ENCODE results near the gene ETS2.

Gene ETS2

GRCh38 chr21:38780879-38781278 lies 24.9 kb upstream of the ETS2 start:
- no peak for DNase-seq

DNA sequence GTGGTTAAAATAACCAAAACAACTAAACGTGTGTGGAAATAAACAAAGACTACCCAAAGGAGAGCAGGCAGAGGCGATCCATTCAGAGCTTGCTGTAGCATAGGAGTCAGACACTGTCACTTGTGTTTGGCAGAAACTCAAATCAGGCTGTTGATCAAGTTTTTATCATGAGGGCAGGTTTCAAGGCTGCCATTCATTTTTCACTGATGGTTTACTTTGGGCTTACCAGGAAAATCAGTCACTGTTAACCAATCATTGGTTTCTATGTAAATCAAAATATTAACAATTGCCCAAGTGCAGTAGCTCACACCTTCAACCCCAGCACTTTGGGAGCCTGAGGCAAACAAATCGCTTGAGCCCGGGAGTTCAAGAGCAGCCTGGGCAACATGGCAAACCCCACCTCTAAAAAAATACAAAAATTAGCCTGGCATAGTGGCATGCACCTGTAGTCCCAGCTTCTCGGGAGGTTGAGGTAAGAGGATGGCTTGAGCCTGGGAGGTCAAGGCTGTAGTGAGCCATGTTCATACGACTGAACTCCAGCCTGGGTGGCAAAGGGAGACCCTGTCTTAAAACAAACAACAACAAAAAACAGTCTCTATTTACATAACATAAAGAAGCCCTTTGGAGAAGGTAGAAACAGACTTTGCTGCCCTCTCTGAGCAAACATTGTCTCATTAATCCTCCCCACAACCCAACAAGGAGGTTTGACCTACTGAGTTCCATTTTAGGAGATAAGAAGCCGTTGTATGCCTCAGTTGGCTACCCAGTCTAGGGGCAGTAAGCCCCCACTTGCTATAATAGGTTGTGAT lies 21.1 kb upstream of the ETS2 start:
- no peak for DNase-seq

- DNase-seq, result no peak
These were observed 20.2 kb upstream of the ETS2 start for GRCh38 chr21:38785483-38785882.

GRCh38 chr21:38787016-38787415 lies 18.7 kb upstream of the ETS2 start:
- DNase-seq, result no peak

- DNase-seq, result peak in 1 of 2 experiments; percentile 28
These were observed 18.1 kb upstream of the ETS2 start for GRCh38 chr21:38787461-38788274.

DNA sequence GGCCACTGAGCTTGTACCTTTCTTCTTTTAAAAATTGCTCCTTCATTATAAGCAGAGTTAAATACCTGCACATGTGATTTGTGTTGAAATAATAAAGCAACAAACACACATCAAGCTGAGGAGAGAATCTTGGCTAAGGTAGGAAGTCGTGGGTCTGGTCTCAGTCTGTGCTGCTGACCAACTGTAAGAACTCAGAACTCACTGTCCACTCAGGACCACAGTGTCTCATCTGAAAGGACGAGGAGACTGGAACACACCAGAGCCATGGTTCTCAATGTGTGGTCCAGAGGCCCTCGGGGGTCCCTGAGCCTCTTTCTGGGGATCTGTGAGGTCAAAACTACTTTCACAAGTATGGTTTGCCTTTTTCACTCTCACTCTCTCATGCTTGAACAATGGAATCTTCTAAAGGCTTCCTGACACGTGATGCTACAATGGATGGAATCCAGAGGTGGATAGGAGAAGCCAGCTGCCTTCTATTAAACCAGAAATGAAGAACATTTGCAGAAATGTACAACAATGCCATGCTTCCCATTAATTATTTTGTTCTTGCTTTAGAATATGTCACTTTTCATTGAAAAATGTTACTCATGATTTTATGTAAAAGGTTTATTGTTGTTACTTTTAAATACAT lies 17.3 kb upstream of the ETS2 start:
- no peak for DNase-seq

GRCh38 chr21:38789275-38789674 lies 16.5 kb upstream of the ETS2 start:
- DNase-seq, result no peak

DNA sequence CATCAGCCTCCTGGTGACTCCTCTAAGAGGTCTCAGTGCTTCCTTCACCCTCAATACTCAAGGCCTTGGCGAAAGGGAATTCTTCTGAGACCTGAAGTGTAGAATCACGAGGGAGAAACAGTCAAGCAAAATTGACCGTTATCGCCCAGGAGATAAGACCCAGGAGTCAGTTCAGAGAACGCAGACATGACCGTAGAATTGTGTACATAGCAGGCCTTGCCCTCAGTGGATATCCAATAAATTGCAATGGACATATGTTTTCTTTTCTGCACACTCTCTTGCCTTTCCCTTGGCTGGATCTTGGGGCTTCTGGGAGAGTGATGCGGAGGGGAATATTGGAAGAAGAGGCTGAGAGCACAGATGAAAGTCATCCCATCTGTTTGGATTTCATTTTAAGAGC lies 15.7 kb upstream of the ETS2 start:
- no peak for DNase-seq

DNA sequence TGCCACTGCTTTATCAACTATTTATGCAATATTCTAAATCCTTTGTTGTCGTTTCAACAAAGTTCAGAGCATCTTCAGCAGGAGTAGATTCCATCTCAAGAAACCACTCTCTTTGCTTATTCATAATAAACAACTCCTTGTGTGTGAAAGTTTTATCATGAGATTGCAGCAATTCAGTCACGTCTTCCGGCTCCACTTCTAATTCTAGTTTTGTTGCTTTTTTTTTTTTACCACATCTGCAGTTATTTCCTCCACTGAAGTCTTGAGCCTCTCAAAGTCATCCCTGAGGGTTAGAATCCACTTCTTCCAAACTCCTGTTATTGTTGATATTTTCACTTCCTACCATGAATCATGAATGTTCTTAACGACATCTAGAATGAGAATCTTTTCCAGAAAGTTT lies 14.8 kb upstream of the ETS2 start:
- no peak for DNase-seq

DNA sequence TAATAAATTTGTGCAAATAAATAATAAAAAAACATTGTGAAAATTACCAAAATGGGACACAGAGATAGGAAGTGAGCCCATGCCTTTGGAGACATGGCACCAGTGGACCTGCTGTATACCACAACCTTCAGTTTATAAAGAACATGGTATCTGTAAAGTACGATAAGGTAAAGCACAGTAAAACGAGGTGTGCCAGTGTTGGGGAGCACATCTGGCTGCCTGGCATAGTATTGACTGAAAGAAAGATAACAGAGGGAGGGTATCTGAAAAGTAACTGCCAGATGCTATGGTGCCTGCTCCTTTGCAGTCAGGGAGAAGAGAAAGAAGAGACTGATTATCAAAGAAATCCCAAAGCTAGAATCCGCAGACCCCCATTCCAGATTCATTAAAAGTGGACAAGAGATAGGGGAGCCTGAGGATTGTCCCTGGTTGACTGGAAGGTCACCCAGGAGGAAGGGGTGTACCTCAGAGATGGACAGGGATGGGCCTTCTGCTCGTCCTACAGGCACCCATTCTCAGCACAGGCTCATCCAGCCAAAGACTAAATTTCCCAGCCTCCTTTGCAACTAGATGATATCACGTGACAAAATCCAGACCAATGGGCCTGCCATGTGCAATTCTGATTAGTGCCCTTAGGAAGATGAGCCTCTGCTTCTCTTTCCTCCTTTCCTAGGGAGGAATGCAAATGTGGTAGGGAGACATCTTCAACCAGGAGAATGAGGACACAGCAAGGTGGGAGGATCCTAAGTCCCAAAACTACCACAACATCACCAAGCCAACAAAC lies 12.9 kb upstream of the ETS2 start:
- no peak for DNase-seq

DNA sequence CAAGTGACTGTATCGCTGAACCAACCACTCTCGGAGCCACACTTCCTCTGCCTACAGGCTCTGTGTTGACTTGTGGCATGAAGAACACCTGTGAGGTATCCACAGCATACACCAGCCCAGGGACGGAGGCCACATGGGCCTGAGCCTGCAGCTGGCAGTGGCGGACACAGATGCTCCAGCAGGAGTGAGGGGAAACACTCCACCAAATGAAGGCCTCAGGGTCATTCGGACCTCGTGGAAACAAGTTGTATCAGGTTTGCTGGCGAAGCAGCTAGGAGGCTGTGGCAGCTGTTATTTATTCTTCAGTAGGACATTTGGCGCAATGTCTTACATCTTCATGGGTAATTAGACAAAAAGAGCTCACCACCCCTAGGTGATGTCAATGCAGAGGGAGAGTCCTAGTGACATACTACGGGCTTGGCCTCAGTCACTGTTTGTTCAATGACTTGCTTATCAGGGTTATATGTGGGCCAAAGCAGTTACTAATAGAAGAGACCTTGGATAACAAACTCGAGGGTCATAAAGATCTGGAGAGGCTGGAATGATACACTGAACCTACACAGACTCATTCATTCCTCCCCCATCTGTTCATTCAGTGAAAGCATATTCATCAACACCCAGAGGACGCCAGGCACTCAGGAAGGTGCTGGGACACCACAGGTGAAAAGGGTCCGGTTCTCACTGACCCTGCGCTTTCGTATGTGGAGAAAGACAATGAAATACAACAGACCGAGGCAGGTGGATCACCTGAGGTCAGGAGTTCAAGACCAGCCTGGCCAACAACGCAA lies 11.6 kb upstream of the ETS2 start:
- no peak for DNase-seq

GRCh38 chr21:38794978-38795377 lies 10.8 kb upstream of the ETS2 start:
- DNase-seq, result no peak

DNA sequence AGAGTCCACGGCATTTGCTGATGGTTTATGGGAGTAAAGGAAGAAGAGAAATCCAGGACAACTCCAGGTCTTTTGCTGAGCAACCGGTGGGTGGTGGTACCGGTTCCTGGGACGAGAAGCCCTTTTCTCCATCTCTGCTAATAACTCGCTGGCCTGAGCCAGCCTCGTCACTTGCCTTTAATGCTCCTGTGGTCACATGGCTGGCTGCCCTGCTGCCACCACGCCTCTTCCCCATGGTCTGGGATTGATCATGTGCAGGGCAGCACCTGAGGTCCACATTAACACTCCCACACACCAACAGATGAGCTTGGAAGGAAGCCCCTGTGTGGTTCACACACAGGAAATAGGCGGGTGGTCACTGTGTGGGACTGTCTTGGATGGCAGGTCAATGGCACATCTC lies 10.3 kb upstream of the ETS2 start:
- no peak for DNase-seq

- DNase-seq, result no peak
These were observed 9.3 kb upstream of the ETS2 start for GRCh38 chr21:38796424-38796823.

GRCh38 chr21:38797470-38797869 lies 8.3 kb upstream of the ETS2 start:
- no peak for DNase-seq

DNA sequence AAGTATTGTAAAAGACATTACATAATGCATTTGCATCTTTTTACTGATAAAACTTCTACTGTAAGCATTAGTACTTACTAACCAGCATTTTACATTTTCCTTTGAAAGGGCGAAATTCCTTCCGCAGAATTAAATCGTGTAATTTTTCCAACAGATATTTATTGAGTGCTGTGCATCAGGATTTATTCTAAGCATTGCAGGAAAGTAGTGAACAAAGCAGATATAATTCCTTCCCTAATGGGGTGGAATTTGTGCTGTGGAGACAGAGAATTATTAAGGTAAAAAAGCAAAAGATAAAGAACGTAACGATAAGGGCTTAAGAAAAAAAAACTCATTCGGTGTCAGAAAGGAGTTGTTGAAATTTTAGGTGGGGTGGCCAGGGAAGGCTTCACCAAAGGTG lies 7.6 kb upstream of the ETS2 start:
- DNase-seq, result no peak

DNA sequence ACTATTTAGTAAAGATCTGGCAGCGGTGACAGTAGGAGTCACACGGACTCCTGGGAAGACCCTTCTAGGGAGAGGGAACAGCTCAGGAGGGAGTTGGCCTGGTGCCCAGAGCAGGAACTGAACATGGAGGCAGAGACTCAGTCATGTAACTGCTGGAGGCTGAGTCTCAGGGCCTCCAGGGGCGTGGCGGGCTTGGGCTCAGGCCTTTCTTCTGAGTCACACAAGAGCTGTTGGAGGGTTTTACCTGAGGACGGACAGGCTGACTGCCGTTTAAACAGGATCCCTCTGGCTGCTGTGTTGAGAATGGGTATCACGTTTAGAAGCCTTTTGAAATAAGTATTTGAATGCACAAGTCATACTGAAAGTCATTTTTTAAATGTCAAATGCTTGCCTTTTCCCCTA lies 7.2 kb upstream of the ETS2 start:
- DNase-seq, result no peak

DNA sequence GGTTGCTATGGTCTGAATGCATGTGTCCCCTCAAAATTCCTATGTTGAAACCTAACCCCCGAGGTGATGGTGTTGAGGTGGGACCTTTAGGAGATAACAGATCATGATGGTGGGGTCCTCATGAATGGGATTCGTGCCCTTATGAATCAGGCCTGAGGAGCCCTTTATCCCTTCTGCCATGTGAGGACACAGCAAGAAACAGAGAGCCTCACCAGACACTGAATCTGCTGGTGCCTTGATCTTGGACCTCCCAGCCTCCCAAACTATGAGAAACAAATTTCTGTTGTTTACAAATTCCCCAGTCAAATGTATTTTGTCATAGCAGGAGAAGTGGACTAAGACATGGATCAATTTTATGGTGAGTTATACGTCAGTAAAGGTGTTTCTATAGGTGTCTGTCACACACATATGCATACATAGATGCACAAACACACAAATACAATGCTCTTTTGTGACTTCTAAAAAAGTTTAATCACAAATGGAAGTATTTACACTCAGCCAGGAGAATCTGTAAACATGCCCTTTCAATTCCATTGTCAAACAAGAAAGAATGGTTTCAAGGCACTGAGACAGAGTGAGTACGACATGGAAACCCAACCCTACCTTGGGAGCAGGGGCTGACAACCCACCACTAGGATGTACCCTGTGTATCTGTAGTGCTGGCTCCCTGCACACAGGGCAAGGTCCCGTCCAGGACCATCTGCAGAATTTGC lies 5.5 kb upstream of the ETS2 start:
- no peak for DNase-seq

- DNase-seq, result no peak
These were observed 4.6 kb upstream of the ETS2 start for GRCh38 chr21:38800924-38801744.
